Prostate gland (tissue), 2 donors: Measurements from ENCODE around the gene SBDS. TPM values are rescaled to one million over a fixed set of nuclear protein-coding genes. Genes with fewer than 3 reads are reported as not detected.

Experiments
- DNase-seq: peaks from one replicate; pipeline ENCODE4 v3.0.0-alpha.2; 2019; ENCODE audit warnings: low spot score
- H3K27ac ChIP-seq, 2 donors: fragments of 200-600 bp; sonication (generic); 2 replicates each; pipeline ENCODE4 v1.5.1; 2017 to 2019
- H3K27me3 ChIP-seq: fragments of 200-600 bp; sonication (generic); replicated peaks from 2 replicates; pipeline ENCODE4 v1.5.1; 2019; ENCODE audit not compliant: insufficient read depth
- H3K36me3 ChIP-seq, 2 donors: fragments of 200-600 bp; sonication (generic); 1 replicate in 1 of 2; 2 replicates in 1 of 2; pipeline versions ENCODE4 v1.5.1 to v1.8.1; 2017 to 2019
- H3K4me1 ChIP-seq: fragments of 200-600 bp; sonication (generic); replicated peaks from 2 replicates; pipeline ENCODE4 v1.5.1; 2019
- H3K4me3 ChIP-seq, 2 donors: fragments of 200-600 bp; sonication (generic); 2 replicates each; pipeline ENCODE4 v1.5.1; 2017 to 2019
- H3K9me3 ChIP-seq: fragments of 200-600 bp; sonication (generic); 2 replicates; pipeline ENCODE4 v1.5.1; 2017
- CTCF ChIP-seq, 4 experiments: fragments of 200-600 bp in 2 of 4; fragments of 450-650 bp in 2 of 4; sonication (generic) in 2 of 4; IDR thresholded peaks; 1 replicate in 3 of 4; 2 replicates in 1 of 4; pipeline ENCODE4 v1.5.1; 2016 to 2019; ENCODE audit warnings: antibody characterized with exemption in 4 of 4, mild to moderate bottlenecking in 2 of 4, moderate library complexity in 2 of 4
- POLR2A ChIP-seq: fragments of 450-650 bp; IDR thresholded peaks from one replicate; pipeline ENCODE4 v1.6.1; 2016; ENCODE audit warnings: antibody characterized with exemption, mild to moderate bottlenecking
- POLR2AphosphoS5 ChIP-seq: sonication (generic); formaldehyde crosslinking; IDR thresholded peaks from one replicate; pipeline ENCODE4 v1.6.1; 2017; ENCODE audit warnings: antibody characterized with exemption
- WGBS: methylation state at CpG from one replicate; pipeline ENCODE4 v1.1.5; 2018; 5-methylcytosine and 5-hydroxymethylcytosine counted together
- intact Hi-C: fragments of 100-400 bp; cut with DNase I; formaldehyde crosslinking; loops from one replicate; pipeline ENCODE4 v1.14.2; 2022
- small RNA-seq, 2 donors: library from RNA; depleted of rRNA; stranded (forward); fragments of <200 nt; gene quantifications; one replicate each; pipeline ENCODE3, GENCODE V24; 2016
- total RNA-seq, 2 donors: library from RNA; depleted of rRNA; stranded (reverse); fragments of >200 nt; gene quantifications; one replicate each; pipeline ENCODE4 v1.1.0, GENCODE V29; 2016

Gene SBDS
- total RNA-seq, 2 donors from 2014 or later = 58.6 to 94.0 TPM

DNA sequence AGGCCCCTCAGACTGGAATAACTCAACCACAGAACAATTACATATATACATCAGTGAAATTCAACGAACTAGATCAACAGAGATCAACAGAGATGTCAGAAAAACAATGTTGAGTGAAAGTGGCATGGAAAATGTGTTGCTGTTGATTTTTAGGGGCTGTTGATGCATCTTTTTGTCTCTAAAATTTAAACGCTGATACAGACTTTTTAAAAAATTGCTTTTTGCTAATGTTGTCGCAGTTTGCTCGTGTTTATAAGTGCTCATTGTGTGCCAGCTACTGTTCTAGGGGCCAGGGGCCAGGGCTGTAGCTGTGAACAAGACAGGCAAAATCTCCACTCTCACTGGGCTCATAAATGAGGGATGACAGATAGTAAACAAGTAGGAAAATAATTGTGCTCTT, 56.1 kb downstream of the SBDS start:
- 88% methylated on average over 4 of the region's 4 CpGs for WGBS
- Histone ChIP-seq H3K4me3 (no peak overlapping the region), H3K27ac (no peak overlapping the region)

GRCh38 chr7:66937940-66938339, 57.4 kb downstream of the SBDS start:
- H3K4me3 ChIP-seq = no peak overlapping the region
- no peaks in the 10 kb centered on the region for H3K9me3 ChIP-seq
- no peak overlapping the region for H3K27ac ChIP-seq
- WGBS = 98% methylated on average over 4 of the region's 4 CpGs
- TF ChIP-seq POLR2AphosphoS5 (no peak), POLR2A (no peak), CTCF (IDR thresholded peaks at IDR 0.05) (no peak)
- H3K4me1 ChIP-seq = no peaks in the 10 kb centered on the region
- DNase-seq = no peak
- peaks cover 0 to 3% of the 10 kb centered on the region in 2 donors for H3K36me3 ChIP-seq
- no peaks in the 10 kb centered on the region for H3K27me3 ChIP-seq
- intact Hi-C loops = no loop called here

More for the DNA sequence above, 56.1 kb downstream of the SBDS start:
- intact Hi-C loops = no loop called here
- Histone ChIP-seq H3K9me3 (no peaks in the 10 kb centered on the region), H3K27me3 (no peaks in the 10 kb centered on the region), H3K4me1 (no peaks in the 10 kb centered on the region), H3K36me3 (peaks cover 0 to 3% of the 10 kb centered on the region in 2 donors)
- no peak for DNase-seq
- TF ChIP-seq CTCF (IDR thresholded peaks at IDR 0.05) (no peak), POLR2AphosphoS5 (no peak), POLR2A (no peak)

Small RNA genes lying within 50 kb of the gene (small RNA-seq; reads per million reads assigned to genes)
- 0 reads per million in 2 donors for gene RN7SL43P

Other genes starting within 250 kb of the SBDS start
- gene TMEM248, start 74.4 kb downstream of the SBDS start, total RNA-seq = 100 to 1,000 TPM; 125 to 175 TPM
- gene TYW1, start 1.2 kb upstream of the SBDS start, total RNA-seq = 10 to 100 TPM; 24.6 to 30.6 TPM